Left ventricle myocardium inferior (tissue), 1 donor: Measurements from ENCODE around the gene GRID1. TPM values are rescaled to one million over a fixed set of nuclear protein-coding genes. Genes with fewer than 3 reads are reported as not detected.
A peak's percentile ranks its signal among the peaks of the same experiment; 100 is the strongest.
"Not testable (repeated sequence)": the region's sequence is repeated elsewhere in the genome, so short reads cannot be mapped to it uniquely, and the experiment has no call there.

Experiments used
- DNase-seq: peaks from one replicate; pipeline ENCODE4 v3.0.0-alpha.2; 2020
- H3K27ac ChIP-seq: fragments of 200-600 bp; replicated peaks from 2 replicates; pipeline ENCODE4 v1.8.0; 2021
- H3K27me3 ChIP-seq: fragments of 200-600 bp; 2 replicates; pipeline ENCODE4 v1.8.0; 2021; ENCODE audit warnings: low read depth
- H3K36me3 ChIP-seq: fragments of 200-600 bp; 2 replicates; pipeline ENCODE4 v1.8.0; 2021
- H3K4me1 ChIP-seq: fragments of 200-600 bp; 2 replicates; pipeline ENCODE4 v1.8.0; 2021
- H3K4me3 ChIP-seq: fragments of 200-600 bp; 2 replicates; pipeline ENCODE4 v1.8.0; 2021; ENCODE audit warnings: mild to moderate bottlenecking, moderate library complexity
- H3K9me3 ChIP-seq: fragments of 200-600 bp; replicated peaks from 2 replicates; pipeline ENCODE4 v1.8.0; 2021
- CTCF ChIP-seq: fragments of 200-600 bp; IDR thresholded peaks from 2 replicates; pipeline ENCODE4 v1.8.0; 2021; ENCODE audit warnings: antibody characterized with exemption, mild to moderate bottlenecking, borderline replicate concordance
- intact Hi-C: fragments of 100-400 bp; cut with micrococcal nuclease; formaldehyde crosslinking; loops from one replicate; pipeline ENCODE4 v1.11.0; 2022
- total RNA-seq: library from RNA; stranded (reverse); fragmentation: NEBNext Ultra II Directional; extraction: Animal tissue kit (Norgen Biotek cat#: 25700); gene quantifications from one replicate; pipeline ENCODE4 v1.2.1, GENCODE V29; 2021
- donor health status: DM: no; HTN: yes; CAD: no; lungs with severe emphysema.

The GRID1 gene
- total RNA-seq, 1 donor from 2014 or later = 1.6 TPM

GRCh38 chr10:86390337-86391120 lies 23.9 kb upstream of the GRID1 start:
- H3K9me3 ChIP-seq = no peaks in the 10 kb centered on the region
- intact Hi-C loops = no loop called here
- no peak overlapping the region for H3K4me3 ChIP-seq
- no peak for TF ChIP-seq CTCF
- H3K4me1 ChIP-seq = peaks cover 8% of the 10 kb centered on the region
- H3K36me3 ChIP-seq = no peaks in the 10 kb centered on the region
- H3K27me3 ChIP-seq = peaks cover 81% of the 10 kb centered on the region
- DNase-seq = no peak
- no peak overlapping the region for H3K27ac ChIP-seq

- Histone ChIP-seq H3K4me1 (peaks cover 8% of the 10 kb centered on the region), H3K36me3 (no peaks in the 10 kb centered on the region), H3K27ac (no peak overlapping the region), H3K27me3 (peaks cover 85% of the 10 kb centered on the region), H3K4me3 (peak overlapping the region; percentile 53), H3K9me3 (no peaks in the 10 kb centered on the region)
- TF ChIP-seq CTCF = no peak
- DNase-seq = no peak
- intact Hi-C loops = no loop called here
Measured at GRCh38 chr10:86389441-86390193, 23.0 kb upstream of the GRID1 start.

DNA sequence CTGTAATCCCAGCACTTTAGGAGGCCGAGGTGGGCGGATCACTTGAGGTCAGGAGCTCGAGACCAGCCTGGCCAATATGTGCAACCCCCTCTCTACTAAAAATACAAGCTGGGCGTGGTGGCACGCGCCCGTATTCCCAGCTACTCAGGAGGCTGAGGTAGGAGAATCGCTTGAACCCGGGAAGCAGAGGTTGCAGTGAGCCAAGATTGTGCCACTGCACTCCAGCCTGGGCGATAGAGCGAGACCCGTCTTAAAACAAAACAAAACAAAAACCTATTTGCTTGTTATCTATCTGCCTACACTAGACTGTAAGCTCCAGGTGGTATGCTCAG lies 22.5 kb upstream of the GRID1 start:
- H3K27ac ChIP-seq, DNase-seq, intact Hi-C loops, H3K9me3 ChIP-seq, H3K4me1 ChIP-seq, H3K36me3 ChIP-seq: not testable (repeated sequence)
- H3K27me3 ChIP-seq = peaks cover 90% of the 10 kb centered on the region
- H3K4me3 ChIP-seq = peak overlapping the region; percentile 53

- intact Hi-C loops = no loop called here
- Histone ChIP-seq H3K27ac (no peak overlapping the region), H3K27me3 (peaks cover 94% of the 10 kb centered on the region), H3K4me3 (no peak overlapping the region), H3K4me1 (peaks cover 8% of the 10 kb centered on the region), H3K9me3 (no peaks in the 10 kb centered on the region), H3K36me3 (no peaks in the 10 kb centered on the region)
- no peak for DNase-seq
- no peak for TF ChIP-seq CTCF
Measured at GRCh38 chr10:86388119-86388704, 21.6 kb upstream of the GRID1 start.

GRCh38 chr10:86387178-86387794 lies 20.7 kb upstream of the GRID1 start:
- Histone ChIP-seq H3K27me3 (peaks cover 93% of the 10 kb centered on the region), H3K9me3 (no peaks in the 10 kb centered on the region), H3K27ac (no peak overlapping the region), H3K4me3 (no peak overlapping the region), H3K4me1 (peaks cover 8% of the 10 kb centered on the region), H3K36me3 (no peaks in the 10 kb centered on the region)
- intact Hi-C loops = no loop called here
- no peak for TF ChIP-seq CTCF
- no peak for DNase-seq
